ENCODE data around the gene RASGRP3.

DNA sequence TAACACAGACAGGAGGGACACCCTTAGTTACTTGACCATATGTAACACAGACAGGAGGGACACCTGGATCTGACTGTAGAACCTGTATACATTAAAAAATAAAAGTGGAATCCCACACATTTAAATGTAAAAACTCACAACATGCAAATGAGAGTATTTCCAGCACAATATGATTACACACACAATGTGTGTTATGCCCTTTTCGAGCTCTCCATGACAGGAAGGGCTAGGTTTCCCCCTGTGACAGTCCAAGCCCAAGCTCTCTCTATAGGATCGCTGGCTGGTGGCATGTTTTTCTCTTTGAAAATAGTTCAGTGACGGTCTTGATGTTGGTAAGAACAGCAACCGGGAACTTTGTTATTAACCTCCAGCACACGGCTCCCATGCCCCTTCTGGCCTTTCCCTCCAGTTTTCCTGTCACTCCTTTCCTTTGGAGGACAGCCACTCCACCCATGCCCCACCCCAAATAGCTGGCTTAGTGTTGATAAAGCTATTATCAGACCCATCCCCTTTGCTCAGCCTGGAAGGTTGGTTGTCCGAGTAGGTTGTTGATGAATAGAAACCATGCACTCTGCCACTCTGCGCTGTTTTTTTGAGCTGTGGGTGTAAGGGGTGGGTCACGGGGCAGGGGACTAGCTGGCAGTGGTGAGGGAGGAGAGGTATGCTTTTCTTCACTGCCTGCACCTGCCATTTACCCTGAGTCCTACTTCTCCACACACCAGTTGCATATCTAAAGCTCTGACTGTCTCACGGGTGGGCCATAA is 2.7 kb downstream of the RASGRP3 start:
- TF ChIP-seq, protein P1, sequence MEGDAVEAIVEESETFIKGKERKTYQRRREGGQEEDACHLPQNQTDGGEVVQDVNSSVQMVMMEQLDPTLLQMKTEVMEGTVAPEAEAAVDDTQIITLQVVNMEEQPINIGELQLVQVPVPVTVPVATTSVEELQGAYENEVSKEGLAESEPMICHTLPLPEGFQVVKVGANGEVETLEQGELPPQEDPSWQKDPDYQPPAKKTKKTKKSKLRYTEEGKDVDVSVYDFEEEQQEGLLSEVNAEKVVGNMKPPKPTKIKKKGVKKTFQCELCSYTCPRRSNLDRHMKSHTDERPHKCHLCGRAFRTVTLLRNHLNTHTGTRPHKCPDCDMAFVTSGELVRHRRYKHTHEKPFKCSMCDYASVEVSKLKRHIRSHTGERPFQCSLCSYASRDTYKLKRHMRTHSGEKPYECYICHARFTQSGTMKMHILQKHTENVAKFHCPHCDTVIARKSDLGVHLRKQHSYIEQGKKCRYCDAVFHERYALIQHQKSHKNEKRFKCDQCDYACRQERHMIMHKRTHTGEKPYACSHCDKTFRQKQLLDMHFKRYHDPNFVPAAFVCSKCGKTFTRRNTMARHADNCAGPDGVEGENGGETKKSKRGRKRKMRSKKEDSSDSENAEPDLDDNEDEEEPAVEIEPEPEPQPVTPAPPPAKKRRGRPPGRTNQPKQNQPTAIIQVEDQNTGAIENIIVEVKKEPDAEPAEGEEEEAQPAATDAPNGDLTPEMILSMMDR (IDR thresholded peaks at IDR 0.05): no peak
- no peak for TF ChIP-seq POLR2A (IDR thresholded peaks at IDR 0.05)

All from lower leg skin (tissue), 3 donors.